HepG2 (cell line): ENCODE results near the gene NUDT1. TPM values are rescaled to one million over a fixed set of nuclear protein-coding genes. Genes with fewer than 3 reads are reported as not detected.

Source experiments
- ATAC-seq: fragments of 200-7000 bp; cut with Tn5 transposase; 3 replicates; pipeline ENCODE4 v1.9.1; 2020; ENCODE audit warnings: mild to moderate bottlenecking, moderate library complexity
- BruUV-seq: library from RNA; stranded (reverse); fragments of 400-500 nt; replicated peaks from 2 replicates; lab custom pipeline; 2021; lab: Mats Ljungman, UMichigan
- CTCF ChIA-PET: fragments of 300-600 bp; formaldehyde crosslinking; extraction: SDS; loops from one replicate; lab custom pipeline; 2021; ENCODE audit warnings: low total read pairs, inconsistent platforms, low intra/inter-chr PET ratio; lab: Yijun Ruan, JAX
- POLR2A ChIA-PET: fragments of 350-600 bp; sonication (Branson Sonifier 250); formaldehyde crosslinking; loops from one replicate; lab custom pipeline; 2020; ENCODE audit warnings: antibody characterized with exemption, inconsistent platforms; lab: Yijun Ruan, JAX
- DNase-seq: peaks from one replicate; pipeline ENCODE4 v3.0.0-alpha.2; 2015; ENCODE audit warnings: low spot score
- FAIRE-seq: peaks from 3 replicates; lab custom pipeline; 2011; peaks lifted over from hg19 to GRCh38; lab: Jason Lieb, UNC
- H2AFZ ChIP-seq: one replicate; pipeline ENCODE4 v1.6.1; 2011; ENCODE audit warnings: low read length, inconsistent platforms
- H3K27ac ChIP-seq: fragments of 300-600 bp; 3 replicates; pipeline ENCODE4 v1.8.0; 2011; ENCODE audit warnings: mixed run types, mild to moderate bottlenecking, mixed read lengths, low read length, inconsistent platforms; ENCODE audit not compliant: insufficient read depth; ENCODE audit errors: extremely low read length
- H3K27me3 ChIP-seq, 2 experiments: fragments of 200-600 bp in 1 of 2; 2 replicates in 1 of 2; 3 replicates in 1 of 2; pipeline versions ENCODE4 v1.6.0 to v1.8.0; 2011; ENCODE audit warnings: low read length in 2 of 2, mild to moderate bottlenecking in 2 of 2, moderate library complexity in 2 of 2, inconsistent platforms in 1 of 2; ENCODE audit not compliant: insufficient read depth in 2 of 2, control insufficient read depth in 1 of 2
- H3K36me3 ChIP-seq, 2 experiments: fragments of 200-600 bp in 1 of 2; replicated peaks in 1 of 2; 2 replicates in 1 of 2; 3 replicates in 1 of 2; pipeline versions ENCODE4 v1.5.1 to v1.8.0; 2011; ENCODE audit warnings: low read length in 2 of 2, inconsistent platforms in 1 of 2; ENCODE audit not compliant: insufficient read depth in 2 of 2, control insufficient read depth in 1 of 2
- H3K4me1 ChIP-seq: 2 replicates; pipeline ENCODE4 v1.5.1; 2012; ENCODE audit warnings: low read length, inconsistent platforms; ENCODE audit not compliant: insufficient read depth
- H3K4me2 ChIP-seq: 2 replicates; pipeline ENCODE4 v1.6.0; 2011; ENCODE audit warnings: low read depth, low read length, inconsistent platforms
- H3K4me3 ChIP-seq, 3 experiments: fragments of 200-600 bp in 1 of 3; sonication (generic), shearing (Covaris generic) in 1 of 3; replicated peaks in 1 of 3; 2 replicates each; pipeline ENCODE4 v1.5.1; 2011 to 2016; ENCODE audit warnings: low read length in 3 of 3, inconsistent platforms in 2 of 3, low read depth in 2 of 3, mild to moderate bottlenecking in 2 of 3, control low read depth in 1 of 3, mixed read lengths in 1 of 3; ENCODE audit not compliant: insufficient read depth in 1 of 3
- H3K79me2 ChIP-seq: one replicate; pipeline ENCODE4 v1.6.1; 2011; ENCODE audit warnings: low read length, inconsistent platforms; ENCODE audit not compliant: insufficient read depth
- H3K9ac ChIP-seq: 2 replicates; pipeline ENCODE4 v1.6.0; 2011; ENCODE audit warnings: mild to moderate bottlenecking, low read depth, low read length, inconsistent platforms; ENCODE audit not compliant: insufficient read depth
- H3K9me3 ChIP-seq: 2 replicates; pipeline ENCODE4 v1.5.1; 2012; ENCODE audit warnings: mild to moderate bottlenecking, low read length
- H4K20me1 ChIP-seq: 2 replicates; pipeline ENCODE4 v1.6.0; 2011; ENCODE audit warnings: inconsistent platforms, mild to moderate bottlenecking, low read length, moderate library complexity; ENCODE audit not compliant: insufficient read depth
- ATF1 ChIP-seq: IDR thresholded peaks from 2 replicates; pipeline ENCODE4 v1.6.1; 2016; ENCODE audit warnings: mild to moderate bottlenecking, control low read depth
- ISX ChIP-seq: sonication (generic); formaldehyde crosslinking; conservative IDR thresholded peaks from 2 replicates; pipeline ENCODE4 v1.5.0; 2020; ENCODE audit warnings: missing genetic modification reagents
- PHB2 ChIP-seq: fragments of 450-650 bp; IDR thresholded peaks from 2 replicates; pipeline ENCODE4 v1.6.1; 2018; ENCODE audit not compliant: partially characterized antibody
- RAD21 ChIP-seq: fragments of 450-650 bp; formaldehyde crosslinking; IDR thresholded peaks from 2 replicates; pipeline ENCODE4 v1.5.0; 2020; ENCODE audit warnings: mild to moderate bottlenecking
- SNRNP70 ChIP-seq: fragments of 200-400 bp; formaldehyde crosslinking; IDR thresholded peaks from 2 replicates; pipeline ENCODE4 v1.6.1; 2017; ENCODE audit warnings: mild to moderate bottlenecking, low read depth, low read length, moderate library complexity
- TEAD2 ChIP-seq: sonication (generic); formaldehyde crosslinking; IDR thresholded peaks from 2 replicates; pipeline ENCODE4 v1.9.0; 2021; ENCODE audit warnings: missing genetic modification reagents
- TSC22D2 ChIP-seq: sonication (generic); formaldehyde crosslinking; IDR thresholded peaks from 2 replicates; pipeline ENCODE4 v1.5.1; 2020; ENCODE audit warnings: missing genetic modification reagents, mild to moderate bottlenecking, borderline replicate concordance
- ZBTB1 ChIP-seq: sonication (generic); formaldehyde crosslinking; IDR thresholded peaks from 2 replicates; pipeline ENCODE4 v1.4.0; 2020; ENCODE audit warnings: missing genetic modification reagents, borderline replicate concordance
- ZNF124 ChIP-seq: sonication (generic); formaldehyde crosslinking; IDR thresholded peaks from 2 replicates; pipeline ENCODE4 v1.4.0; 2020; ENCODE audit warnings: missing genetic modification reagents
- ZNF20 ChIP-seq: sonication (generic); formaldehyde crosslinking; IDR thresholded peaks from 2 replicates; pipeline ENCODE4 v1.4.0; 2020; ENCODE audit warnings: mild to moderate bottlenecking, moderate library complexity, missing genetic modification reagents
- ZNF512 ChIP-seq: sonication (generic); formaldehyde crosslinking; IDR thresholded peaks from 2 replicates; pipeline ENCODE4 v1.4.0; 2020; ENCODE audit warnings: mild to moderate bottlenecking, missing genetic modification reagents
- ZNF784 ChIP-seq: sonication (generic); formaldehyde crosslinking; IDR thresholded peaks from 2 replicates; pipeline ENCODE4 v1.5.1; 2020; ENCODE audit warnings: missing genetic modification reagents, mild to moderate bottlenecking, borderline replicate concordance
- ZNF878 ChIP-seq: sonication (generic); formaldehyde crosslinking; IDR thresholded peaks from 2 replicates; pipeline ENCODE4 v1.8.1; 2023; ENCODE audit warnings: mild to moderate bottlenecking, missing genetic modification reagents, moderate library complexity
- WGBS: methylation state at CpG from one replicate; pipeline ENCODE4 v1.1.6; 2017; ENCODE audit warnings: low lambda C conversion rate; 5-methylcytosine and 5-hydroxymethylcytosine counted together
- in situ Hi-C: cut with HindIII; loops from 2 replicates; pipeline ENCODE4 v1.10.0; 2017; ENCODE audit warnings: low pct_unique_long_range_greater_than_20kb; ENCODE audit not compliant: extremely low pct_ligation_motif_present
- intact Hi-C: fragments of 100-400 bp; cut with micrococcal nuclease; formaldehyde crosslinking; loops from one replicate; pipeline ENCODE4 v1.10.0; 2022; ENCODE audit not compliant: unreplicated experiment
- polyA plus RNA-seq, 8 experiments: library from polyadenylated mRNA; depleted of rRNA in 3 of 8; stranded (reverse) in 7 of 8; unstranded in 1 of 8; fragments of >200 nt; fragmentation: Illumina TruSeq in 4 of 8; extraction: Trizol in 4 of 8; gene quantifications; 2 replicates each; pipeline versions ENCODE4 v1.2.1 to v1.2.3, GENCODE V29; 2011 to 2016; ENCODE audit warnings: low read depth in 4 of 8, missing spikeins in 1 of 8, mixed read lengths in 1 of 8; ENCODE audit not compliant: insufficient read depth in 1 of 8
- total RNA-seq, 5 experiments: library from RNA; depleted of rRNA; stranded (reverse); fragments of >200 nt; fragmentation: Illumina TruSeq; extraction: Trizol; gene quantifications; 2 replicates each; pipeline ENCODE4 v1.2.3, GENCODE V29; 2016; ENCODE audit warnings: low read depth in 1 of 5
- TF ChIP-seq, protein P1 (sequence below): sonication (generic); formaldehyde crosslinking; IDR thresholded peaks from 2 replicates; pipeline ENCODE4 v1.9.0; 2021; ENCODE audit warnings: missing genetic modification reagents, borderline replicate concordance
- TF ChIP-seq, protein P2 (sequence below): sonication (generic); formaldehyde crosslinking; IDR thresholded peaks from 2 replicates; pipeline ENCODE4 v1.8.0; 2022; ENCODE audit warnings: mild to moderate bottlenecking, missing genetic modification reagents
- TF ChIP-seq, protein P3 (sequence below): IDR thresholded peaks from 2 replicates; pipeline ENCODE4 v1.6.1; 2018; ENCODE audit warnings: missing genetic modification reagents, mild to moderate bottlenecking, missing compliant biosample characterization

Gene NUDT1
- total and polyA plus RNA-seq, 2 of the 13 experiments (the other 11 are each of a cell fraction or from before 2014, with no cell fraction given) = 9.1 to 26.8 TPM

GRCh38 chr7:2272031-2272430, 30.0 kb downstream of the NUDT1 start:
- WGBS = 94% methylated on average over 7 of the region's 9 CpGs
- Histone ChIP-seq H3K27me3 (no peaks in the 10 kb centered on the region), H3K9me3 (no peaks in the 10 kb centered on the region), H3K9ac (no peak overlapping the region), H3K4me3 (no peak overlapping the region), H2AFZ (no peak overlapping the region), H3K4me1 (peaks cover 34% of the 10 kb centered on the region), H3K79me2 (no peaks in the 10 kb centered on the region), H3K4me2 (no peak overlapping the region), H4K20me1 (no peaks in the 10 kb centered on the region), H3K36me3 (peaks cover 11 to 31% of the 10 kb centered on the region in 2 experiments; a peak in 4 of 5 replicates), H3K27ac (no peak overlapping the region)
- no peak for FAIRE-seq
- no TSS peak for BruUV-seq
- in situ Hi-C loops (no loop called here), intact Hi-C loops (no loop called here)
- POLR2A ChIA-PET = no interaction called here
- ATAC-seq = no peak
- CTCF ChIA-PET = no interaction called here
- DNase-seq = no peak
- TF ChIP-seq ATF1 = no peak
- TF ChIP-seq RAD21 (CRISPR knock-in tag) = no peak
- TF ChIP-seq, protein P1, sequence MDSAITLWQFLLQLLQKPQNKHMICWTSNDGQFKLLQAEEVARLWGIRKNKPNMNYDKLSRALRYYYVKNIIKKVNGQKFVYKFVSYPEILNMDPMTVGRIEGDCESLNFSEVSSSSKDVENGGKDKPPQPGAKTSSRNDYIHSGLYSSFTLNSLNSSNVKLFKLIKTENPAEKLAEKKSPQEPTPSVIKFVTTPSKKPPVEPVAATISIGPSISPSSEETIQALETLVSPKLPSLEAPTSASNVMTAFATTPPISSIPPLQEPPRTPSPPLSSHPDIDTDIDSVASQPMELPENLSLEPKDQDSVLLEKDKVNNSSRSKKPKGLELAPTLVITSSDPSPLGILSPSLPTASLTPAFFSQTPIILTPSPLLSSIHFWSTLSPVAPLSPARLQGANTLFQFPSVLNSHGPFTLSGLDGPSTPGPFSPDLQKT (CRISPR knock-in tag) = no peak
- TF ChIP-seq ZNF124 (CRISPR knock-in tag) = no peak
- no peak for TF ChIP-seq ZNF512 (CRISPR knock-in tag)
- TF ChIP-seq SNRNP70 = no peak
- no peak for TF ChIP-seq PHB2
- no peak for TF ChIP-seq ISX
- no peak for TF ChIP-seq ZBTB1 (CRISPR knock-in tag)
- no peak for TF ChIP-seq TSC22D2
- no peak for TF ChIP-seq ZNF878 (CRISPR knock-in tag)
- TF ChIP-seq ZNF784 (CRISPR knock-in tag) = no peak
- TF ChIP-seq, protein P2, sequence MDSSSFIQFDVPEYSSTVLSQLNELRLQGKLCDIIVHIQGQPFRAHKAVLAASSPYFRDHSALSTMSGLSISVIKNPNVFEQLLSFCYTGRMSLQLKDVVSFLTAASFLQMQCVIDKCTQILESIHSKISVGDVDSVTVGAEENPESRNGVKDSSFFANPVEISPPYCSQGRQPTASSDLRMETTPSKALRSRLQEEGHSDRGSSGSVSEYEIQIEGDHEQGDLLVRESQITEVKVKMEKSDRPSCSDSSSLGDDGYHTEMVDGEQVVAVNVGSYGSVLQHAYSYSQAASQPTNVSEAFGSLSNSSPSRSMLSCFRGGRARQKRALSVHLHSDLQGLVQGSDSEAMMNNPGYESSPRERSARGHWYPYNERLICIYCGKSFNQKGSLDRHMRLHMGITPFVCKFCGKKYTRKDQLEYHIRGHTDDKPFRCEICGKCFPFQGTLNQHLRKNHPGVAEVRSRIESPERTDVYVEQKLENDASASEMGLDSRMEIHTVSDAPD = no peak
- no peak for TF ChIP-seq TEAD2 (CRISPR knock-in tag)
- TF ChIP-seq, protein P3, sequence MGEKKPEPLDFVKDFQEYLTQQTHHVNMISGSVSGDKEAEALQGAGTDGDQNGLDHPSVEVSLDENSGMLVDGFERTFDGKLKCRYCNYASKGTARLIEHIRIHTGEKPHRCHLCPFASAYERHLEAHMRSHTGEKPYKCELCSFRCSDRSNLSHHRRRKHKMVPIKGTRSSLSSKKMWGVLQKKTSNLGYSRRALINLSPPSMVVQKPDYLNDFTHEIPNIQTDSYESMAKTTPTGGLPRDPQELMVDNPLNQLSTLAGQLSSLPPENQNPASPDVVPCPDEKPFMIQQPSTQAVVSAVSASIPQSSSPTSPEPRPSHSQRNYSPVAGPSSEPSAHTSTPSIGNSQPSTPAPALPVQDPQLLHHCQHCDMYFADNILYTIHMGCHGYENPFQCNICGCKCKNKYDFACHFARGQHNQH = no peak
- no peak for TF ChIP-seq ZNF20
